ENCODE results near the gene SMYD3. TPM values are rescaled to one million over a fixed set of nuclear protein-coding genes. Genes with fewer than 3 reads are reported as not detected.

SMYD3 gene
- total RNA-seq, 1 donor from 2014 or later = 22.9 TPM

DNA sequence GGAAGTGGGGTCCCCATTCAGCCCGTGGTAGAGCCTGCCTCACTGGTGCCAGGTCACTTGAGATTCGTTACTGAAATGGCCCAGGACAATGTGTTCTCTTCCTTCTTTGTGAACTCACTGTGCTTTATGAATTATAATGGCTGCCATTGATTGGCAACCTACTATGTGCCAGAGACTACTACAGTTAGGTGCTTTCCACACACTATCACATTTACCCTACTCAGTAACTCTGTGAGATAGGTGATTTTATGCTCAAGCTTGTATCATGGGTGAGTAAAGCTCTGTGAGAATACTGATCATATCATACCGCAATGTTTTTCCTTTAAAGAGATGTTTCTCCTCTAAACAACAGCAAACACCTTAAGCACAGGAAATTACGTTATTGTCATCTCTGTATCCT is 225.9 kb downstream of the SMYD3 start:
- intact Hi-C loops (cut with micrococcal nuclease) = no loop called here

DNA sequence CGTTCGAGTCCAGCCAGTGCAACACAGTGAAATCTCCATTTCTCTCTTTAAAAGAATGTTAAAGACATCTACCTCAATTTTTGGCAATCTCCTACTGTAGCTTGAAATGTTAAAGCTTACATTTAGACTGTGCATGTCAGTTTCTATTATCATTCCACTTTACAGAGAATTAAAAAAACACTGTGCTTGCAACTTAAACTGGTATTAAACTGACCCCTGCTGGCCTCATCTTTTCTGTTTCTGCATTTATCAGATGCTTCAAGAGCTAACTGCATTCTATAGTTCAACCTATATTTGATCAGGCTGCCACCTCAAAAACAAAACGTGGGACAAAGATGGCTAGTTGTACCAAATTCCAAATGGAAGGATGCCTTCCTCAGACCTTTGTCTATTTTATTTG is 226.5 kb downstream of the SMYD3 start:
- intact Hi-C loops (cut with micrococcal nuclease) = no loop called here

DNA sequence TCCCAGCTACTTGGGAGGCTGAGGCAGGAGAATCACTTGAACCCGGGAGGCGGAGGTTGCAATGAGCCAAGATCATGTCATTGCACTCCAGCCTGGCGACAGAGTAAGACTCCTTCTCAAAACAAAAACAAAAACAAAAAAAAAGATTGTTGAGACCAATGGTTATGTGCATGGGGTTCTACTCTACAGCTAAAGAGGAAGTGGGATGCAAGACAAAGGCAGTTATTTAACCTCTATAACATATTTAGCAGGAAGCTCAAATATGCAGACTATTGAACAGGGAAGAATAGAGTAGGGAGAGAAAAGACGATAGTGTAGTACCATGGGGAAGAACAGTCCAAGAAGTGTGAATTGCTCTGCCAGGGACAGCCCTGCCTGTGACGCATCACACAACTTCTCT is 227.7 kb downstream of the SMYD3 start:
- intact Hi-C loops (cut with micrococcal nuclease) = no loop called here

DNA sequence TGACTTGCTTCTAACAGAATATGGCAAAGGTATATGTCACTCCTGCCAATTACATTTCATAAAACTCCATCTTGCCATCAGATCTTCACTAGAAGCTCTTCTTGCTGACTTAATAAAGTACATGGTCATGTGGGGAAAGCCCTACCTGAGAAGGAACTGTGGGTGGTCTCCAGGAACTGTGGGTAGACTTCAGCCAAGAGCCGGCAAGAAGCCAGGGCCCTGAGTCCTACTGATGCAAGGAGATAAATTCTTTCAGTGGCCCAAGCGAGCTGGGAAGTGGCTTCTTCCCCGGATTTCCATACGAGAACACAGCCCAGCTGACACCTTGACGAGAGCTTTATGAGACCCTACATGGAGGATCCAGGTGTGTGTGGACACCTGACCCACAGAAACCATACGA is 228.7 kb downstream of the SMYD3 start:
- intact Hi-C loops (cut with micrococcal nuclease) = no loop called here

DNA sequence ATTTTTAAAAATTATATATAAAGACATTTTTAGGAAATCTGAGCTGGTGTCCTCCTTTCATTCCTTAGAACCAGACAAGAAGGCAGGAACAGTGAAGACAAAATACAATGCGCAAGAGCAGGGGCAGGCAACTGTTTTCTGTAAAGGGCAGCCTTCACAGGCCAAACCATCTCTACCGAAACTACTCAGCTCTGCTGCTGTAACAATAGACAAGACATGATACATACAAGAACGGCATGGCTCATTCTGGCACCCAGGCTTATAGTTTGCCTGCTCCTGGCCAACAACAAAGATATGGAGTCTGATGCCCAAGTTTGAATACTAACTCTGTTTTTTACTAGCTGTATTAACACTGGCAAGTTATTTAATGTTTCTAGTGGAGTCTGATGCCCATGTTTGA is 232.0 kb downstream of the SMYD3 start:
- intact Hi-C loops (cut with micrococcal nuclease) = no loop called here

DNA sequence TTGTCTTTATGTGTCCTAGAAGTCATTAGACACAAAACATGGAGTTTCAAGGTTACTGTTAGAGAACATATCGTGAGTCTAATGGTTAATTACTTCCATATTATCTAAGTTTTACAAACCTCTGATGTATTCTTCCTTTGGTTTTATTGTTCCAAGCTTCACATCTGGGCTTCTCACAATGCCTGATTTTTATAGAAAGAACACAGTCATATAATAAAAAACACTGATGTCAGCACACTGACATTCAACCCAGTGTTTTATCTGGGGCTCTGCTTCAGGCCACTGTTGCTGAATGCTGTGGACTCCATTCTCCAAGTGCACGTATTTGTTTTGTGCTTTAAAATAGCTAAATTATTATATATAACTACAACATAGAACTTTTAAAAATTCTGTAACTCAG is 232.9 kb downstream of the SMYD3 start:
- intact Hi-C loops (cut with micrococcal nuclease) = no loop called here

DNA sequence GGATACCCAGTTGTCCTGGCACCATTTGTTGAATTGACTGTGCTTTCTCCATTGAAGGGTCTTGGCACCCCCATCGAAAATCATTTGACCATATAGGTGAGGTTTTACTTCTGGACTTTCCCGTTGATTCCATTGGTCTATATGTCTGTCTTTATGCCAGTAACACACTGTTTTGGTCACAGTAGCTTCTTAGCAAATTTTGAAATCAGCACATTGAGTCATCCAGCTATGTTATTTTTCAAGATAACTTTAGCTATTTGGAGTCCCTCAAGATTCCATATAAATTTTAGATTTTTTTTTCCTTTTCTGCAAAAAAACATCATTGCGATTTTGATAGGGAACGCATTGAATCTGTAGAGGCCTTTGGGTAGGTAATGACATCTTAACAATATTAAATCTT is 235.6 kb downstream of the SMYD3 start:
- intact Hi-C loops (cut with micrococcal nuclease) = no loop called here

DNA sequence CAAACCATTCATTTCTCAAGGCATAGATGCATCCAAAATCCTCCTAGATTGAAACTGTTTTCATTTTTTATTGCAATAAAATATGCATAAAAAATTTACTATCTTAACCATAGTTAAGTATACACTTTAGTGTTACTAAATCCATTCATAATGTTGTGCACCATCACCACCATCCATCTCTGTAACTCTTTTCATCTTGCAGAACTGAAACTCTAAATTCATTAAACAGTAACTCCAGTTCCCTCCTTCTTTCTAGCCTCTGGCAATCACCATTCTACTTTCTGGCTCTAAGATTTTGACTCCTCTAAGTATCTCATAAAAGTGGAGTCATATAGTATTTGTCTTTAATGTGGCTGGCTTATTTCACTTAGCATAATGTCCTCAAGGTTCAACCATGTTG is 236.8 kb downstream of the SMYD3 start:
- intact Hi-C loops (cut with micrococcal nuclease) = no loop called here

DNA sequence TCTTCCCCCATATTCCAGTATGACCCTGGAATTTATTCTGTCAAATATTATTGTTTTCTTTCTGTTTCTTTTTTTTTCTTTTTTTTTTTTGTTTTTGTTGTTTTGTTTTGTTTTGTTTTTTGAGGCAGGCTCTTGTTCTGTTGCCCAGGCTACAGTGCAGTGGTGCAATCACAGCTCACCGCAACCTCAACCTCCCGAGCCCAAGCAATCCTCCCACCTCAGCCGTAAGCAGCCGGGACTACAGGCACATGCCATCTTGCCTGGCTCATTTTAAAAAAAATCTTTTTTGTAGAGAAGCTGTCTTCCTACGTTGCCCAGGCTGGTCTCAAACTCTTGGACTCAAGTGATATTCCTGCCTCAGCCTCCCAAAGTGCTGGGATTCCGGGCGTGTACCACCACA is 237.6 kb downstream of the SMYD3 start:
- intact Hi-C loops (cut with micrococcal nuclease) = no loop called here

DNA sequence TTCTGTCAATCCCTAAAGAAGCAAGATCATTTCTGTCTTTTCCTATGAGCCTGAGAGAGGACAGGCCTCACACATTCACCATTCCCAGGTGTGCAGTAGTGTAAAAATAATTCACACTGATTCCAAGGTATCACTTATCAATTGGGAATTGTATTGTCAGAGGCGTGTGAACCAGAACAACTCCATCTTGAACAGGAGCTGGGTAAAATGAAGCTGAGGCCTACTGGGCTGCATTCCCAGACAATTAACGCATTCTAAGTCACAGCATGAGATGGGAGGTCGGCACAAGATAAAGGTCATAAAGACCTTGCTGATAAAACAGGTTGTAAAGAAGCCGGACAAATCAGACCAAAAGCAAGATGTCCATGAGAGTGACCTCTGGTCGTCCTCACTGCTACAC is 239.2 kb downstream of the SMYD3 start:
- intact Hi-C loops (cut with micrococcal nuclease) = no loop called here

DNA sequence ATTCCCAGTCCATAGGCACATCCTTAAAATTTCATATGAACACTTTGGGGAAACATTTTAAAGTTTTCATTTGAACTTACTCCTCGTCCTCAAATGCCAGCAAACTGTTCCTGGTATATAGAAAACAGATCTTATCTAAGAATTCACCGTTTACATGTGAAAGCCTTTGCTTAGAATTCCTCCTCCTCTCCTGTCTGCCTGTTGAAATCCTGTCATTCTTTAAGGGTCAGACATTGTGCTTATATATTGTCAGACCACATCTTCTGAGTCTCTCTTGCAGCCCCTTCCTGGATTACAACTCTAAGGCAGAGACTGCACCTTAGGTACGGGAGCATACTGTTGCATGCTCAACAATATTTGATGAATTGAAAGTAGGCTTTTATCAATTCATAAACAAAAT is 239.7 kb downstream of the SMYD3 start:
- intact Hi-C loops (cut with micrococcal nuclease) = no loop called here

DNA sequence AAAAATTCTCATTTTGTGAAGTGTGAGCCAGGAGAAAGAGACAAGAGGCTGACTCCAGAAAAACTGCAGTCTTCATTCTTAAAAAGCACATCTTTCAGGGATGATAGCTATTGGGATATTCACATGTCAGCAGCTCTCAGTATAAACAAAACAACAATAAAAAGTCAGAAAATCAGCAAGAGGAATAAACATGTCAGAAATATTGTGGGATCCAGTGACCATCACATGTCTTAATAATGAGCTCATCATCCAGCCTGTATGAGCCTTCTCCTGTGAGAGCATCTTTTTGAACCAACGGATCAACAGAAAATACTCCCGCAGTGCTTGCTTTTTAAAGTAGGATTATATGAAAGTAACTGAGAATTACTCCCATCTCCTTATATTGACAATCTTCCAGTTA is 241.6 kb downstream of the SMYD3 start:
- intact Hi-C loops (cut with micrococcal nuclease) = no loop called here

DNA sequence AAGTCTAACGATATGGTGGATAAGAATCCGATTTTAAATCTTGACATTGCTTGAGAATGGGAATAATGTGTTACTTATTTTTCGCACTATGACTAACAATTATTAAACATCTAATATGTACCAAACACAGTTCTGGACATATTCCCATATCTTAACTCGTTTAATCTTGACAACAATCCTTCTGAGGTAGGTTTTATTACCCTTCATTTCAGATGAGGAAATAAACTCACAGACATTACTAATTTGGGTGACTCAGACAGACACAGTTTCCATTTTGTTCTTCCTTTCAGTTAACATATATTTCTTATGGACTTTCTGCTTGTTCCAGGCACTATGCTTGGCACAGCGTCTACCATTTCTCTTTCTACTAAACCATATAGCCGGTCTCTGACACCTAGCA is 244.8 kb downstream of the SMYD3 start:
- intact Hi-C loops (cut with micrococcal nuclease) = no loop called here

DNA sequence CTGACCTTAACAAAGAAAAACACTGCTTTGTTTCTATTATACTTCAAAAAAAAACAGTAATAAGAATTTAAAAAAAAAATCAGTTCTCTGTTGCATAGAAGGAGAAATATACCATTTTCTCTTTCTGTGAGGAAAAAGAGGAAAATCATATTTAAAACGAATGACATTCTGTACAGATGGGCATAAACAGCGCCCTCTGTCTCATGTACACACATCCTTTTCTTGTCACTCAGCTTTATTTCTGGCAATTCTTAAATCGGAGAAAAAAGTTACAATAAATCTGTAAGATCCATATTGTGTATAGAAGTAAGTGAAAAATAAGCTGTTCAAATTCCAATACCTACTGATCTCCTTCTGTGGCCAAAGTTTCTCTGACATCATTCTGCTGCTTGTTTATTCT is 245.4 kb downstream of the SMYD3 start:
- intact Hi-C loops (cut with micrococcal nuclease) = no loop called here

DNA sequence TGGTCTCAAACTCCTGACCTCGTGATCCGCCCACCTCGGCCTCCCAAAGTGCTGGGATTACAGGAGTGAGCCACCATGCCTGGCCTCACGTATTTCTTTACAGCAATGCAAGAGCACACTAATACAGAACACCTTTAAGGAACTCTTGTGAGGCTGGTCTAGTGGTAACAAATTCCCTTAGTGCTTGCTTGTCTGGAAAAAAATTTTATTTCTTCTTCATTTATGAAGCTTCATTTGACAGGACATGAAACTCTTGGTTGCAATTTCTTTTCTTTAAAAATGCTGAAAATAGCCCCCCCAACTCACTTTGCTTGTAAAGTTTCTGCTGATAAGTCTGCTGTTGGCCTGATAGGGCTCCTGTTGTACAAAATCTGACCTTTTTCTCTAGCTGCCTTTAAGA is 248.8 kb downstream of the SMYD3 start:
- intact Hi-C loops (cut with micrococcal nuclease) = no loop called here

DNA sequence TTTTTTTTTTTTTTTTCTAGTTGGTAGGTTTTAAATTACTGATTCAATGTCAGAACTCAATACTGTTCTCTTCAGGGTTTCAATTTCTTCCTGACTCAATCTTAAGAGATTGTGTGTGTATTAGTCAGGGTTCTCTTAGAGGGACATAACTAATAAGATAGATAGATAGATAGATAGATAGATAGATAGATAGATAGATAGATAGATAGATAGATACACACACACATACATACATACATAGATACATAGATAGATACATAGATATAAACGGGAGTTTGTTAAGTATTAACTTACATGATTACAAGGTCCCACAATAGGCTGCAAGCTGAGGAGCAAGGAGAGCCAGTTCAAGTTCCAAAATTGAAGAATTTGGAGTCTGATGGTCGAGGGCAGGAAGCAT is 251.3 kb downstream of the SMYD3 start:
- intact Hi-C loops (cut with micrococcal nuclease) = no loop called here

DNA sequence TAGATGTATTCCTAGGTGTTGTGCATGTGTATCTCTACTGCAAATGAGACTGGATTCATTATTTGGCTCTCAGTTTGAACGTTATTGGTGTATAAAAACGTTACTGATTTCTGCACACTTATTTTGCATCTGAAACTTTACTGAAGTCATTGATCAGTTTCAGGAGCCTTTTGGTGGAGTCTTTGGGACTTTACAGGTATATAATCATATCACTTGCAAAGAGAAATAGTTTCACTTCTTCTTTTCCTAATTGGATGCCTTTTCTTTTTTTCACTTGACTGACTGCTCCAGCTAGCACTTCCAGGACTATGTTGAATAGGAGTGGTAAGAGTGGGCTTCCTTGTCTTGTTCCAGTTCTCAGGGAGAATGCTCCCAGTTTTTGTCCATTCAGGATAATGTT is 252.2 kb downstream of the SMYD3 start:
- intact Hi-C loops (cut with micrococcal nuclease) = no loop called here

DNA sequence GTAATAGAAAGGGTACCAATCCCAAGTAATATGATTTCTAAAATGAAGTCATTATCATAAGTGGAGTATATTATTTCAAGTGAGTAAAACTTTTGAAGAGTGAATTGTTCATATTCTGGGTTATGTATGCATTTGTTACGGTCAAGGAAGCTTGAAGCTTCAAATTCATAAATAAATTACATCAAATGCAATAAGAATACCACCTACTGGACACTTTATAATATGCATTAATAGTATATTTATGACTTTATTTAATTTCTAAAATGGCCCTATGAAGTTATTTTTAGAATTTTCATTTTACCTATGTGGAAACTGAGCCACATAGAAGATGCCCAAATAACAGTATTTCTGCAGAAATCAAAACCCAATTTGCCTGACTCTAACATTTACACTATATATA is 260.6 kb downstream of the SMYD3 start:
- intact Hi-C loops (cut with micrococcal nuclease) = no loop called here

DNA sequence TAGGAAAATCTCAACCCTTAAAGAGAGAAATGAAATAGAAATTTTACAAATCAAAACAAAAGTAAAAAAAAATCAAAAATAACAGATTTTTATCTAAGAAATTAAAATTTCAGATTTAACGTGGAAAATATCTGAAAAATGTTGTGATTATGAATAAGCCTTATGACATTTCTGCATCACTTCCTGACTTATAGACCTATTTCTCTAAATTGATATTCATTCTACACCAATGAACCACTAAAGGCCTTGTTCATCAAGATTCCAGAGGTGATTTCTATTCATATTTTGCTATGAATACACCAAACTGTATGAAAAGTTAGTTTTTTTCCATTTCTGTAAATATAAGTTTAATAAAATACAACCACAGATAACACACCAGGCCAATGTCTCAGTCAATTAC is 261.5 kb downstream of the SMYD3 start:
- intact Hi-C loops (cut with micrococcal nuclease) = no loop called here

DNA sequence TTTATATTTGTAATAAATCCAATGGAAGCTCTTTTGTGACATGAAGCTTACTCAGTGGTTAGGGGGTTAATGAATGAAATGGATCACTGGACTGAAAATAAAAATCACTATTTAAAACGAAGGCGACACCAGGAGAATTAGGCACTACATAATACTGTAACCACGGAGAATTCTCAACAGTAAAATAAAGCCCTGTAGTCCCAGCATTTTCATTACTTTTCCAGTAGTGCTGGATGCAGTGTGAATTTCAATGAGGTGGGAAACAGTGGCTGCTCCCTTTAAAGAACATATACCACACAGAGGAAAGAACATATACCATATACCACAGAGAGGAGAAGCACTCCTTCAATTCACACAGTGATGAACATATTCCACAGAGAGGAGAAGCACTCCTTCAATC is 275.0 kb downstream of the SMYD3 start:
- intact Hi-C loops (cut with micrococcal nuclease) = no loop called here

DNA sequence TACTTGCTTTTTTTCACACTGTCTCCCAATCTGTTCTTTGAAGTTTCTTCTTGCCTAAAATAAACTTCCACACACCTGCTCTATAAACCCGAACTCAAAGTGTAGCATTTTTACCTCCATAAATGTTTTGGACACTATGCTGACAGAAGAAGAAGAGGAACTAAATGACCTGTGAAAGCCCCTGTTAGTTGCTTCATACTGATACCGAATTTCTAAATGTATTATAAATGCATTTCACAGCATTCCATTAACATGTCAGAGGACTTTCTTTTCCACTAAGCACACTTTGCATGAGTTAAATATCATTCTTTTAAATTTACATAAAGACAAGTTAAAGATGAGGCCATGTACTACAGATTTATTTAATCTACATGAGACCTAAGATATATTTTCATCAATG is 281.0 kb downstream of the SMYD3 start:
- intact Hi-C loops (cut with micrococcal nuclease) = no loop called here

DNA sequence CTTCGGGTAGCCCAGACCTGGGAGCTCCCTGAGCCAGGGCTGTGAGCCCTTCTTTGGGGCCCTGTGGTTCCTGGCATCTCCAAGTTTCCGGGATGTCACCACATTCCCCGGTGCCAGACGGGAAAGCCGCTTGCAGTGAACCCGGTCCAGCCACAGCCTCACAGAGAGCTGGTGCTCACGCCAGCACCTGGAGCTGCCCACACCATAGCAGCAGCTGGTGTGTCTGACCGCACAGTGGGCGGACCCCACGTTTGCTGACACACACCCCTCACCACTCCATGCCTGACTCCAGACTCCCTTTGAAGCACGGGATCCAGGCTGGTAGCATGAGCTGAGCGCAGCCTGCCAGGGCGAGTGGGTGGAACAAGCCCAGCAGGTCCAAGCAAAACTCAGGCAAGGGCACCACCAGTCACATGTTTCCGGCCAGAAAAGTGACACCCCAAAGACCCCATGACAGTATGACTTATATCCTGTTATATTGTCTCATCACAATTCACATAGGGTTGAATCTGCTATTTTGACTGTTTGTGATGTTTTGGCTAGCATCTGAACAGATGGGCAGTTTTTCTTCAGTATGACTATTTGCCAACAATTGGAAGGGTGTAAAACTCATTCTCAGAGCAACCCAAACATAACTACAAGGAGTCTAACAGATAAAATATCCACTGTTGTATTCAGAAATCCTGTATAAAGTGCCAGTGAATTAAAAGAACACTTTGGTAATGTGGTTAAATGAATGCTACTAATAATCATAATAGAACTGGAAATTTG is 285.4 kb downstream of the SMYD3 start:
- intact Hi-C loops (cut with micrococcal nuclease) = no loop called here

DNA sequence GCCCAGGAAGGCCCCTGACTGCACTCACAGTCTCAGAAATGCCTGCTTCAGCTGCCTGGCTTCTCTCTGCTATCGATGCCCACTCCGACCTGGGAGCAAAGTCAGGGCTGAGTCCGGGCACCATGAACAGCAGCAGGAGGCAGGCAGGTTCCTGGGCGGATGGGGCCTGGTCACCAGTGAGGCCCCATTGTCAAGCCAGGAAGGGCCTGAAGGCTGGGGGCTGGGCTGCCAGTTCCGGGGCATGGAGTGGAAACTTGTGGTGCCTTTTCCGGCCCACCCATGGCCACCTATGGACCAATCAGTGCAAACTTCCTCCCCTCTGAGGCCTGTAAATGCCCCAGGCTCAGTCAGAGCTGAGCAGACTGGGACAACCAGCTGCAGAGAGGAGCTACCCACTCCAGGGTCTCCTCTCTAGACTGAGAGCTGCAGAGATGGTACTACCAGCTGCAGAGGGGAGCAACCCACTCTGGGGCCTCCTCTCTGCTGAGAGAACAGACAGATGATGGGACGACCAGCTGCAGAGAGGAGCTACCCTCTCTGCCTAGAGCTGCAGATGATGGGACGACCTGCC is 286.5 kb downstream of the SMYD3 start:
- intact Hi-C loops (cut with micrococcal nuclease) = no loop called here
